ENCODE results near the gene ZNFX1. TPM values are rescaled to one million over a fixed set of nuclear protein-coding genes. Genes with fewer than 3 reads are reported as not detected.
A peak's percentile ranks its signal among the peaks of the same experiment; 100 is the strongest.

ZNFX1 gene
- total and polyA plus RNA-seq, 9 of the 15 experiments (the other 6 are each of a cell fraction or from before 2014, with no cell fraction given) = 3.8 to 13.8 (median 10.3) TPM

- TF ChIP-seq, protein P1, sequence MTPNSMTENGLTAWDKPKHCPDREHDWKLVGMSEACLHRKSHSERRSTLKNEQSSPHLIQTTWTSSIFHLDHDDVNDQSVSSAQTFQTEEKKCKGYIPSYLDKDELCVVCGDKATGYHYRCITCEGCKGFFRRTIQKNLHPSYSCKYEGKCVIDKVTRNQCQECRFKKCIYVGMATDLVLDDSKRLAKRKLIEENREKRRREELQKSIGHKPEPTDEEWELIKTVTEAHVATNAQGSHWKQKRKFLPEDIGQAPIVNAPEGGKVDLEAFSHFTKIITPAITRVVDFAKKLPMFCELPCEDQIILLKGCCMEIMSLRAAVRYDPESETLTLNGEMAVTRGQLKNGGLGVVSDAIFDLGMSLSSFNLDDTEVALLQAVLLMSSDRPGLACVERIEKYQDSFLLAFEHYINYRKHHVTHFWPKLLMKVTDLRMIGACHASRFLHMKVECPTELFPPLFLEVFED (CRISPR knock-in tag; conservative IDR thresholded peaks at IDR 0.05) = peak; percentile 95
- no peak for TF ChIP-seq RBM14 (IDR thresholded peaks at IDR 0.05; ENCODE audit: borderline replicate concordance, insufficient read depth, low read depth, low read length)
- TF ChIP-seq ZSCAN32 (CRISPR knock-in tag; IDR thresholded peaks at IDR 0.05) = peak; percentile 52; the same call in 1 of the 2 replicates
- no peak for TF ChIP-seq KAT8 (IDR thresholded peaks at IDR 0.05; ENCODE audit: low read depth)
- TF ChIP-seq IFI16 (CRISPR knock-in tag; IDR thresholded peaks at IDR 0.05) = no peak
- TF ChIP-seq SRSF7 (optimal IDR thresholded peaks at IDR 0.05; ENCODE audit: low read depth, low read length) = no peak
- TF ChIP-seq MXI1 (IDR thresholded peaks at IDR 0.05; ENCODE audit: low read depth, low read length) = peak; percentile 58
- no peak for TF ChIP-seq CC2D1A (IDR thresholded peaks at IDR 0.05)
- no peak for TF ChIP-seq BRCA1 (IDR thresholded peaks at IDR 0.05)
- TF ChIP-seq BRCA1 (CRISPR knock-in tag; IDR thresholded peaks at IDR 0.05) = no peak
- peak; percentile 92 to 95 for TF ChIP-seq SIN3A (IDR thresholded peaks at IDR 0.05; ENCODE audit: borderline replicate concordance in 2 of 2, control insufficient read depth in 1 of 2, low read depth in 2 of 2, low read length in 2 of 2)
- TF ChIP-seq ZNF589 (CRISPR knock-in tag; IDR thresholded peaks at IDR 0.05; ENCODE audit: low read depth) = no peak
- TF ChIP-seq, protein P2, sequence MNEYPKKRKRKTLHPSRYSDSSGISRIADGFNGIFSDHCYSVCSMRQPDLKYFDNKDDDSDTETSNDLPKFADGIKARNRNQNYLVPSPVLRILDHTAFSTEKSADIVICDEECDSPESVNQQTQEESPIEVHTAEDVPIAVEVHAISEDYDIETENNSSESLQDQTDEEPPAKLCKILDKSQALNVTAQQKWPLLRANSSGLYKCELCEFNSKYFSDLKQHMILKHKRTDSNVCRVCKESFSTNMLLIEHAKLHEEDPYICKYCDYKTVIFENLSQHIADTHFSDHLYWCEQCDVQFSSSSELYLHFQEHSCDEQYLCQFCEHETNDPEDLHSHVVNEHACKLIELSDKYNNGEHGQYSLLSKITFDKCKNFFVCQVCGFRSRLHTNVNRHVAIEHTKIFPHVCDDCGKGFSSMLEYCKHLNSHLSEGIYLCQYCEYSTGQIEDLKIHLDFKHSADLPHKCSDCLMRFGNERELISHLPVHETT (CRISPR knock-in tag; conservative IDR thresholded peaks at IDR 0.05 in 1 of 2, IDR thresholded peaks at IDR 0.05 in 1 of 2) = 0 out of 4 replicates have a peak, but pooled peaks of 1 of the 2 experiments have one; percentile 30
- TF ChIP-seq MEIS2 (IDR thresholded peaks at IDR 0.05; ENCODE audit: partially characterized antibody) = peak; percentile 57
- no peak for TF ChIP-seq CREB5 (CRISPR knock-in tag; IDR thresholded peaks at IDR 0.05)
- no peak for TF ChIP-seq MCM5 (IDR thresholded peaks at IDR 0.05; ENCODE audit: low read depth)
- TF ChIP-seq PURB (CRISPR knock-in tag; IDR thresholded peaks at IDR 0.05; ENCODE audit: low read depth) = no peak
- no peak; the same call in 1 of the 2 replicates for TF ChIP-seq TCF7 (IDR thresholded peaks at IDR 0.05; ENCODE audit: borderline replicate concordance)
- no peak for TF ChIP-seq CLOCK (CRISPR knock-in tag; IDR thresholded peaks at IDR 0.05; ENCODE audit: borderline replicate concordance)
- TF ChIP-seq KLF16 (IDR thresholded peaks at IDR 0.05) = no peak
- TF ChIP-seq RBM22 (IDR thresholded peaks at IDR 0.05; ENCODE audit: low read depth, low read length, poor library complexity, severe bottlenecking) = no peak
Measured at GRCh38 chr20:49278036-49278817, at the start of gene ZNFX1 (continued).
